DOHH2 (cell line): ENCODE data around the gene OCA2.

Experiments
- EZH2phosphoT487 ChIP-seq: fragments of 200-600 bp; sonication (generic); IDR thresholded peaks from 2 replicates; pipeline ENCODE4 v1.6.1; 2017; ENCODE audit warnings: borderline replicate concordance, mild to moderate bottlenecking, antibody characterized with exemption, low read length, moderate library complexity, mixed read lengths
- TF ChIP-seq, protein P1 (sequence below): fragments of 200-600 bp; sonication (generic); IDR thresholded peaks from one replicate; pipeline ENCODE4 v1.5.1; 2014; ENCODE audit warnings: antibody characterized with exemption, mild to moderate bottlenecking, low read depth, low read length; ENCODE audit not compliant: poor library complexity, severe bottlenecking

DNA sequence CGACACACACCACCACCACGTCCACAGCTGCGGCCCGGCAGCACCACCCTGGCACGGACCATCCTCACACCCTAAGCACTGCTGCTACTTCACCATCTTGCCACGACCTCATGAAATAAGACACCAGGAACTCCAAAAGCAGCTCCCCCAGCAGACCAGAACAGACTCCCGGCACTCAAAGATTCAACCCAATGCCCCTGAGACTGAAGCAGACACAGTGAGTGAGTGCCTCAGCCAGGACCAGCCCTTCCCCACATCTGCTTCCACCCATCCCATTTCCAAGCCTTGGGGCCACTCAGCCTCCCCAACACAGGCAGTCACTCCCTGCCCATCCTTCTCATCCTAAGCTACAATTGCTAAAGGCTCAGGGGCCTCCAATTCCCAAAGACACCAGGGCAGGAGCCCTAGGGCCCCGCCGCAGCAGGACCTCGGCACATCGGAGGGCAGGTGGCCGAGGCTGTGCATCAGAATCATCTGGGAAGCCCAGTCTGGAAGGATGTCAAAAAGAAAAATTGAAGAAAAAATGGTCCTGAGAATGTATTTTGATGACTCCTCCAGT is 18.4 kb upstream of the OCA2 start:
- TF ChIP-seq, protein P1, sequence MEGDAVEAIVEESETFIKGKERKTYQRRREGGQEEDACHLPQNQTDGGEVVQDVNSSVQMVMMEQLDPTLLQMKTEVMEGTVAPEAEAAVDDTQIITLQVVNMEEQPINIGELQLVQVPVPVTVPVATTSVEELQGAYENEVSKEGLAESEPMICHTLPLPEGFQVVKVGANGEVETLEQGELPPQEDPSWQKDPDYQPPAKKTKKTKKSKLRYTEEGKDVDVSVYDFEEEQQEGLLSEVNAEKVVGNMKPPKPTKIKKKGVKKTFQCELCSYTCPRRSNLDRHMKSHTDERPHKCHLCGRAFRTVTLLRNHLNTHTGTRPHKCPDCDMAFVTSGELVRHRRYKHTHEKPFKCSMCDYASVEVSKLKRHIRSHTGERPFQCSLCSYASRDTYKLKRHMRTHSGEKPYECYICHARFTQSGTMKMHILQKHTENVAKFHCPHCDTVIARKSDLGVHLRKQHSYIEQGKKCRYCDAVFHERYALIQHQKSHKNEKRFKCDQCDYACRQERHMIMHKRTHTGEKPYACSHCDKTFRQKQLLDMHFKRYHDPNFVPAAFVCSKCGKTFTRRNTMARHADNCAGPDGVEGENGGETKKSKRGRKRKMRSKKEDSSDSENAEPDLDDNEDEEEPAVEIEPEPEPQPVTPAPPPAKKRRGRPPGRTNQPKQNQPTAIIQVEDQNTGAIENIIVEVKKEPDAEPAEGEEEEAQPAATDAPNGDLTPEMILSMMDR = no peak
- TF ChIP-seq EZH2phosphoT487 = no peak
